ENCODE results near the gene MGP.

Gene MGP

DNA sequence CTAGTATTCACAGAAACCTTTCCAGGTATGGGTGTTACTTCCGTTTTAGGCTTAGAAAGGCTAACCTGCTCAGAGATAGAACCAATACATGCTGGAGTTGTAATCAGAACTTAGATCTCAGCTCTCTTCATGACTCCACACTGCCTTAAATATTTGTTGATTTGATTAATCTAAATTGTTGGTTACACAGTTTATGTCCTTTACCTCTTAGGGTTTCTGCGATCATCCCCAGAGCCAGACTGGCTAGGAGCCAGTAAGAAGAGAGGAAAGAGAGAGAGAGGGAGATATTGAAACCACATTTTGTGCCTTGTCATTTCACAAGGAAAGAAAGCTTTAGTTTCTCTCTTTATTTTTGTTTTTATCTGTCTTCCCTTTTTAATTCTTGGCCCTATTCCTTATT, 16.8 kb upstream of the MGP start:
- DNase-seq, result no peak

DNA sequence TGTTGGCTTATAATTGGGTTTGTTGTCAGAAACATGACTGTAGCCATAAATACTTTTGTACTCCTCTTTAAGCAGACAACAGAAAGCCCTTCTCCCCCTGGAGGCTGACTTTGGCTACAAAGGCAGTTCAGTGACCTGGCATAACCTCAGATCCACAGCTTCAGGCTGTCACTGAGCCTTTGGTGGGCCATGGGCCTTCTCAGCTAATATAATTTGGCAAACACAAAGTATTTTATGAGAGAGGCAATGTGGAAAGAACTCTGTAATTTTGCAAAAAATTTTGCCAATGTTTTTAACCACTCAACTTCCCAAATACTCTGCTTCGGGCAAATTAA, 15.5 kb upstream of the MGP start:
- no peak for DNase-seq

DNA sequence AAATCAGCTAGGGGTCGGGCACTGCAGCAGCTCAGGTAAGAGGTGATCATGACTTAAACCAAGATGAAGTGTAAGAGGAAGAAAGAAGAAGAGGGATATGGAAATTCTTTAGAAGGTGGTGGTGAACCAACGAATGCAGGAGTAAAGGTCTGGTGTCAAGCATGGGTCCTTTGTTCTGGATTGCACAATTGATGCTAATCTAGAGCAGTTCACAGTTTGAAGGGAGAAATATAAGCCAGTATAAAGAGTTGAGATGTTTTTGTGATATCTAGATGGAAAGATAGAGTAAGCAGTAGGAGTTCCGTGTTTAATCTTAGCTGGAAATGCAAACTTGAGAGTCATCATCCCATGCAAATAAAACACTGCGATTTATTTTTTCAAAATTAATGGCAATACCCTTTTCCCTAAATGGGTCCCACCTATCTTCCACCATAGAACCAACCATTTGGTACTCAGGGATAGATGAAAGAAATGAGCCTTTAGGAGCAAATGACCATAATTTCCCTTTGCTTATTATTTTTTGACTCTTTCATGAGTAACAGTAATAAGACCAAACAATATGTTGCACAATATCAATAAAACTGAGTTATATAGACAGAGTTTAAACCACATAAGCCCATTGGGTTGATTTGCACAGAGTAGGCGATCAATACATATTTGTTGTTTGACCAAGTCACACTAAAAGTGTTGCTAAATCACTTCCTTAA, 15.0 kb upstream of the MGP start:
- DNase-seq, result no peak

DNA sequence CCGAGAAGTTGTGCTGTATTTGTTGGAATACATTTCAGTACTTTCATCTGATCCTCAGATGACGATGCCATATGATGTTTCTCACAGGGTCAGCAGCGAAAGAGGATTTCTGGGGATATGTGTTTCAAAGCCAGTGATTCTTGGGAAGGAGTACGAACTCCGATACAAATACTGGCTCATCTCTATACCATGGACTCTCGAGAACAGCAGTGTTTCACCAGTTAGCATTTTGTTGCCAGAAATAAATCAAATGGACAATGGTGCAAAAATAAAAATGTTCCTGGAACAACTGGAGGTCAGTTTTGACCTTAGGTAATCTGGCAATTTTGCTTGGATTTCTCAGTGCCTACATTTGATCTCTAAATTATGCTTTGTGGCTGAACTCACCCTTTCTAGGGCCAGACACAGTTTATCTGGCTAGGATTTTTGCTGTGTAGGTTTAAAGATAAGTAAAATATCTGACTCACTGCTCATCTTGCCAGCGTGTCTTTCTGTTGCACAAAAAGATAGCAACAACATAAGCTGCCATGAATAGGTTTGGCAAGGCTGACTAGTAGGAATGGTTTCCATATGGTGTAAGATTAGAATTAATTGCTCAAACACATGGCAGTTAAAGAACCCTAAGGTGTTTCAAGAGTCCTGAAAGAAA, 11.0 kb upstream of the MGP start:
- DNase-seq, result no peak

DNA sequence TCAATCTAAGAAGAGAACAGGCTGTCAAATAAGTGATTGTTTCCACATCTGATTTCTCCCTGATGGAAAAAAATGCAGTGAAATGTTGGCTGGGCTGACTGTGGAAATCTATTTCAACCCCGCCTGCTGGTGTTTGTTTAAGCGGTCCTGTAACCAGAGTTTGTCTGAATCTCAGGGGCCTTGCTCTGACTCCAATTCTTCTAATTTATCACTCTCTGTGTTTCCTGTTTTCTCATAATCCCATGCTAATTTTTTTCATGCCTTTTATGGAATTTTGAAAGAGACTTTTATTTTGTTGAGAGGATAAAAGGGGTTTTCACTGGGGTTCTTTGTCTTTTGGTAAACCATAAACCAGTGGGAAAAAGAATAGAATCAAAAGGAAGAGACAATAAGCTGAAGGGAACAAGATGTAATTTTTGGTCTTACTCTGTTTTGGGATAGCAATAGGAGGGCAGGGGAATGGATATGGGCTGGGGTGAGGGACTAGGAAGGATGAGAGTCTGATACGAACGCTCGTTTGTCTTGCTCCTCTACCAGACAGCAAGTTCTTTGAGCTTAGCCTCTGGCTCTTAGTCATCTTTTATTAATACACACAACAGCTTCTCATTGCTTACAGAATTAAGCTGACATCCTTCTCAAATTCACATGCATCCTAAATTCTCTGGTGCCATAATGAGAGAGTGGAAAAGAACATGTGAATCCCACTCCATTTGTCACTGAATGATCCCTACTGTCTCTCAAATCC, 8.0 kb upstream of the MGP start:
- peak; percentile 51 for DNase-seq

DNA sequence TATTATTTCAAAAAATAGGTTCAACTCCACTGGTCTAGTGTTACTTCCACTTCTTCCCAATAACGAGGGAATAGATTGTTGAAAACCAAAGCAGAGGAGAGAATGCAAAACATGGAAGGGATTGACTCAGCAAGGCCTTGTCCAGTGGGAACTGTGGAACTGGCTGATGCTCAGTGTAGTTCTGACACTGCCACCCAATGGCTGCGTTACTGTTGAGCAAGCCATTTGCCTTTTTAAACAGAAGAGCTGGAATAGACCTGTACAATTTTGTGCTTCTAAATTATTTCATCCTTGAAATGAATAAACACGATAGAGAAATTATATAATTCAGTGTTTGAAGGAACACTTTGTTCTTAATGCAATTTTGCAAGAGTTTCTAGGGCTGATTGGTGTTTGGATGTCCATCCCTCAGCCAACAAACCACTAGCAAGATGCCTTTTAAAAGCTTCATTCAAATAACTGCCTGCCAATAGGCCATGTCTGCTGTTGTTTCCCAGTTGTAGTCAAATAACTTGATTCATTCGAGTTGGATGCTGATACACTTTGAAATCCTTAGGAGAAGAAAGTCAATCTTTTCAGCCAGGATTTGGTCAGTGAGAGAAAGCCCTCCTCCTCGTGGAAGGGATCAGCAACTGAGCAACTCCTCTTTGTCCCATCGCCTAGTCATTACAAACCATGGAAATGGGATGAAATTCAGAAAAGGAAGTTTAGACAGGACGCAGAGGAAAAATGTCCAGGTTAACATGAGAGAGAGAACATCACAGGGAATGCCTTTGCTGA, 7.3 kb upstream of the MGP start:
- DNase-seq, result no peak

DNA sequence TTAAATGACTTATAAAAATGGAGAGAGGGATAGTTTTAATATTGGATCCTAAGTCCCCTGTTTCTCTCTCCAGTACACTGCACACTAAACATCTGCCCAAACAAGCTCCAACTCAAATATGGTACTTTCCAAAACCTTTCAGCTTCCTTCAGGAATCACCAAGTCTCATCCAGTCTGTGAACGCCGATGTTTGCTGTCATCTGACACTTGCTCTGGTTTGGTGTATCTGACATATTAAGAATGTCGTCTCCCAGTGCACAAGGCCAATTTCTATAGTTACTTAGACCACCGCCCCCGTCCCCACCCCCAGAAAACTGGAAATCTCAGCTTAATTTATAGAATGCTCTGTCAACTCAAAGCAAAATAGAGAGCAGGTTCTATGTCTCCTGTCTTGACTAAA, 5.0 kb upstream of the MGP start:
- no peak for DNase-seq

DNA sequence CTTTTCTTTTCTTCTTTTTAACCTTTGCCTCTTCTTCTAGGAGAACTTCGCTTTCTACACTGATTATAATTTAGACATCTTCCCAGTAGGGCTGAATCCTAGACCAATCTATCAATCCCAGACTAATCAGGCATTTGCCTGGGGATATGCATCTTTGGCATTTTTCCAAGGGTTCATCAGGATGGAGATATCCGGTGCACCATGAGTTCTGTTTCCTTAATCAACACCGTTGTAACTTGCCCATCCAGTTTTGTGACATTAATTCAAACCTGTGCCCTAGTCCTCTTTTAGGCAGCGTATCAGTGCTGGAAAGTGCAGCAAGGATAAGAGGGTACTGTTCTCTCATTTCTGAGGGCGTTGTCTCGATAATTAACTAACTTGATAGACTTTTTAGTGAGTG, 617 bp upstream of the MGP start:
- DNase-seq, result no peak

DNA sequence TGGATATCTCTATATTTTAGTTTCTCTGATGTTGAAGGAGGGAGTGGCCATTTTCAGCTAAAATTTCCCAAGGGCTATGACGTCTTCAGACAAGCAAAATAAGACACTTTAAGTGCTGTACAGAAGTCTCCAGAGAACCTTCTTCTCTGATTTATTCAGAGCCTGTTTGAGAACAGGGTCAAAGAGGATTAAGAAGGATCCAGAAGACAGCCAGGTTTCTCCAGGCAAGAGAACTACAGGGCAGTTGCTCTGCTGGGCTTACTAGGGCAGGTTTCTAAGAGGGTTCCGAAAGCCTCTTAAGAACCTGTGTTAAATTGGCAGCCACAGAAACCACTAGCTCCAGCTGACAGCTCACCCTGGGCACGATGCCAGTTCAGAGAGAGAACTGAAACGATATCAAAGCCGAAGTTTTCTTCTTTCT, 1.2 kb downstream of the MGP start:
- peak; percentile 87 for DNase-seq

DNA sequence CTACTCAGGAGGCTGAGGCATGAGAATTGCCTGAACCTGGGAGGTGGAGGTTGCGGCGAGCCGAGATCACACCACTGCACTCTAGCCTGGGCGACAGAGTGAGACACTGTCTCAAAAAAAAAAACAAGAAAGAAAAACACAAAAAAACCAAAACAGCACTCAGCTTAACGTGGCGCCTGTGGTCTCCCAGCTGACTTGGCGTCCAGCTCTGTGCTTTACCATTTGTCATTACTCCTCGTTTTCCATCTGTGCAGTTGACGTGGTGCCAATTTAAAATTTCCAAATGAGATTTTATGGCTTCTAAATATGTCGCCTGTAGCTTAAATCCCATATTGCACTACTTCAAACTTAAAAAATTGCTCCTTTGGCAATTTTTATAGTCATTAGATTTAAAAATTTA, 2.0 kb downstream of the MGP start:
- peak; percentile 80 for DNase-seq

DNA sequence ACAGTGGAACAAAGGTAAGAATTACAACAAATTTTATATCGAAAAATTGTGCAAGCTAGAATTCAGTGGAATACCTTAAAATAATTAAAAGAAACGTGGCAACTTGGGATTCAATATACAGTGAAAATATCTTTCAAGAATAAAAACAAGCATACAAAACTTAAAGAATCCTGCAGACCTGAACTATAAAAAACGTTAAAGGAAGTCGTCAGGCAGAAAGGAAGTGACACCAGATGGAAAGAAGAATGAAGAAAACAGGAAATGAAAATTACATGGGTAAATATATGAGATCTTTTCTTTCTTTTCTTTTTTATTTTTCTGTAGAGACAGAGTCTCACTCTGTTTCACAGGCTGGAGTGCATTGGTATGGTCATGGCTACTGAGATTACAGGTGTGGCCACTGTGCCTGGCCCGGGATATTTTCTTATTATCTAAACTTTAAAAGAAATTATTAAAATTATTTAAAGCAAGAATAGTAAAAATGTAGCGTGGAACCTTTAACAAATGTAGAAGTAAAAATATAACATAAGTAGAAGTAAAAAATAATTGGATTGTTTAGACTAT, 4.7 kb downstream of the MGP start:
- no peak for DNase-seq

DNA sequence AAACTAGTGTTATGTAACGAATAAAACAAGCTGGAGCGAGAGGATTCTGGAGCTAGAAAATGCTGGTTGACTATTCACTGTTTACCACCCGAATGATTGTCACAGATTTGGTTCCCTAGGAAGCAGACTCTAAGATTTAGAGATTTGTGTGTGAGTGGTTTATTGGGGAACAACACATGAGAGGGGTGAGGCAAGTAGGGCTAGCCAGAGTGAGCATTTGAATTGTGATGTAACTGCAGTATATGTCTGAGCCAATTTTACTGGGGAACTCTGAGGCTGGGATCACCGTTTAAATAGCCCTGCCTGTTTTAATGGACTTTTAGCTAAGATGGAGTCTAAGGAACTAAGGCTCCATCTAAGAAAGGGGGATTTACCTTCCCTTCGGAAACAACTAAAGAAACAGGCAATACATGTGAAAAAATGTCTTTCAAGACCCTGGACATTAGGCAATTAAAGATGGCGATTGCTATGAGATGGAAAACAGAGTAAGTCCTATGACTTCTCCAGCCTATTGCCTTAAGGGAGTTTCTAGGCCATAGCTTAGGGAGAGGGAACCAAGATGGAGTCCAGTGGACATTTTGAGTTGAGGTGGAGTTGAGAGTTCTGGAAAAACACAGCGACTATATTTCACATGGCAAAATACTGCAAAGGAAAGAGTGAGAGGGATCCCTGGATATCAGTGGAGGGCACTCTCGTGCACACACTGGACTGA, 6.3 kb downstream of the MGP start:
- no peak for DNase-seq

DNA sequence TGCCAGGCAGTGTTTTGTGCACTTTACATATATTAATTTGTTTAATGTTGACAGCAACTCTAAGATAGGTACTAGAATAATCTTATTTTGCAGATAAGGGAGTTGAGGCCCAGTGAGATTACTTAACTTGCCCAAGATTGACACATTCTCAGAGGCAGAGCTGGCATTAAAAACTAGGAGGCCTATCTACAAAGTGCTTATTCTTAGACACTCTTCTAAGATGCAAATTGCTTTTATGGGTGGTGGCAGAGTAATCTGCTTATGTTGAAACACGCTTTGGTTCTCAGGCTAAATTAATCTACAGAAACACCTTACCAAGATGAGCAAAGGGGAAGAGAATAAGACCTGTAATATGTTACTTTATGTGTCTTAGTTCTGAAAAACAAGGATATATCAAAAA, 7.2 kb downstream of the MGP start:
- DNase-seq, result no peak

DNA sequence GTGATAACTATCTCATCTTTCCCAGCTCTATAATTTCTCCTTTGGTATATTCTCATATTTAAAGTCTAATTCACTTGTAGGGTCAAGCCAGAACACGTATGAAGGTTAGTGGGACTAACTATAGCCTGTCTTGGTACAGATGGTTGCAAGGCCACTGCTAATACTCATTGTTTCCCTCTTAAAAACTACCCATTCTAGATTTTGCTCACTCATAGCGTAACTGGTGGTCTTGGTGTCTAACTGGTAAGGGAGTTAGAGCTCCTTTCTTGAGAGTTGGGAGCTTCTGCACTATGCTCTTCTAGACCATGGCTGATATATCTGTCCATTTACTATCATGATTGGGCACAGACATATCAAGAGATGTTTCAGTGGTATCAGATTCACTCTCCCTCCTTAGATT, 8.8 kb downstream of the MGP start:
- DNase-seq, result no peak

DNA sequence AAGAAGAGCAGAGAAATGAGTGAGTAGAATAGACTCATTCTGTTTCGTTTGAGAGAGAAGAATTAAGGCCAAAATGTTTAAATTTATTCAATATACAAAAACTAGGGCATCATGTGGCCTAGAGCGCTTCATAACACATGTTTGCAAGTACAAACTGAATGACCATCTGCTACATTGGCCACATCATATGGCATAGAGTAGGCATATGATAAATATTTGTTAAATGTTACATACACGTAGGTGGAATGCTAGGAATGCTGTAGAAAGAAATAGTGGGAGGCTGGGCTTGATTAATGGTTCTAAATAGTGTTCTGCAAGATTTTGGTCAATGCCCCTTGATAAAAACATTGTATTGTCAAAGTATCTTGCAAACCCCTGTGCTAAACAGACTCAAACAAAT, 10.8 kb downstream of the MGP start:
- no peak for DNase-seq

DNA sequence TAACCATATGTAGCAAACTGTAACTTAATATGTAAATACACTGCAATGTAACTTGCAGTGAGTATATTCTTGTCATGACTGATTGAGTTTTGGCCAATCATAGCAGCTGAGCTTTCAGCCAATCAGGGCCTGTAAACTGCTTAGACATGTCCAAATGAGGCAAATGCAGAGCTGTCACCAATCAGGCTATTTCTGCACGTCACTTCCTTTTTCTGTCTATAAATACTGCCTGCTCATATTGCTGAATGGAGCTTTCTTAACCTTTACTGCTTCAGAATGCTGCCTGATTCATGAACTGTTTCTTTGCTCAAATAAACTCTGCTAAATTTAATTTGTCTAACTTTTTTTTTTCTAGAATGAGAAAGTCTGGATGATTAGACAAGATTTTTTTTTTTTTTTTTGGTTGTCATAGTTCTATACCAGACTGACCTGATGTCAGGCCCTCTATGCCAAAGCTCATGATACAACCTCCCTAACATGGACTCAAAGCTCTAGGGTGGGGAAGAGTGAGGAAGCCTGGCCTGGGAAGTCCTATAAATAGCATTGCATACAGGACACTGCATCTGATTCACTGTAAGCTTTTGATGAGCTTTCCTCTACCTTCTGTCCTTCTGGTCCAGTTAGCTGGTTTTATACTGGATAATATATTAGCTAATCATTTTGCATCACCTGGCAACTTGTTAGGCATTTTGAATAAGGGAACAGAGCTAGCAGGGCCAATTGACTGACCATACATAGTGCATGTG, 12.0 kb downstream of the MGP start:
- no peak for DNase-seq

DNA sequence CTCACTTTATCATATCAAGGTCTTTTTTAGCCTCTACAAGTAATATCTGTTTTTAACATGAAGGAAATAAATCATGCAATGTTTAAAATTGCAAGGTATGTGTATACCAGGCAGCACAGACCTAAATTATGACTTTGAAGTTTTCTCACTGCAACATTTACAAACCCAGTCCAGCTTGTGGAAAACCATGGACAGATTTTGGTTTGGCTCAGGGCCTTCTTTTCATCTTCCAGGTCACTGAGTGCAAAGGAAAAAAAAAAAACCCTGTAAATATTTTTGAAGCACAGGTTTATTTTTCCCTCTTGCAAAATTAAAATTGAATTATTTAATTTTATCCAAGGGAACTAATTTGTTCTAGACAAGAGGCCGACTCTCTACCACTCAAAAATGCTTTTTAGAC, 13.8 kb downstream of the MGP start:
- DNase-seq, result no peak

DNA sequence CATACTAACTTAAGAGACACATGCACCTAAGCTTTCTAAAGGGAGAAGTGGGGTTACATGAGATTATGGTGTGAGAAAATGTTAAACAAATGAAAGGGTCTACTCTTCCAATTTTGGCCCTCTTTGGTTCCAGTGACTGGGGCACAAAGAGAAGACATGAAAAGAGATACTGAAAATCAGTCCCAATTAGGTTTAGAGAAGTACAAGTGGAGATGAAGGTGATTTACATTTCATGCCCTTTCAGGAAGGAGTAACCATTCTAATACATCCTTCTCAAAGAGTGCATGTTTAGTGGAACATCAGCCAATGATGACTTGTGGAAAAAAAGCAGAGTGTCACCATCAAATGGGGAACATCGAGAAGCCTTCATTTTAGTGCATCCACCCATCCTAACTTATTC, 14.4 kb downstream of the MGP start:
- no peak for DNase-seq

DNA sequence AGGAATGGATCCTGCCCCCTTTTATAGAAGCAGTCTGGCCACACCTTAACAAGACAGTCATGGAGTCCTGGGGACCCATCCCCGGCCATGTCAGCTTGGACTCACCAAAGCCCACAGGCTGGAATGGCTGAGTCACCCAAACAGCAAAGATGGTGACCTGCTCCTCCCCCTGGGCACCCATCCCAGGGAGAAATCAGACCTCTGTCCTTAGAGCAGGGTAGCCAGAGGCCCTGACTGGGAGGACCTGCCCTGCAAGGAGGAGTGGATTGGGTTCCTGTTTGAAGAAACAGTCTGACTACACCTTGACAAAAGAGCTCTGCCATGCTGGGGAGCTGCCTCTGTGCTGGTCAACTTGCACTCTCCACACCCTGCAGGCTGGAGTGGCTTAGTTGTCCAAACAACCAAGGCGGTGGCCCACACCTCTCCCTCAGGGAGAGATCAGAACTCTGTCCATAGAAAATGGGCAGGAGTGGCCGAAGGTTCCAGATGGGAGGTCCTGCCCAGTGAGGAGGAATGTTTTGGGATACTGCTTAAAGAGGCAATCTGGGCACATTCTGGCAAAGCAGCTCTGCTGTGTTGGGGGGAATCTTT, 16.6 kb downstream of the MGP start:
- DNase-seq, result no peak

DNA sequence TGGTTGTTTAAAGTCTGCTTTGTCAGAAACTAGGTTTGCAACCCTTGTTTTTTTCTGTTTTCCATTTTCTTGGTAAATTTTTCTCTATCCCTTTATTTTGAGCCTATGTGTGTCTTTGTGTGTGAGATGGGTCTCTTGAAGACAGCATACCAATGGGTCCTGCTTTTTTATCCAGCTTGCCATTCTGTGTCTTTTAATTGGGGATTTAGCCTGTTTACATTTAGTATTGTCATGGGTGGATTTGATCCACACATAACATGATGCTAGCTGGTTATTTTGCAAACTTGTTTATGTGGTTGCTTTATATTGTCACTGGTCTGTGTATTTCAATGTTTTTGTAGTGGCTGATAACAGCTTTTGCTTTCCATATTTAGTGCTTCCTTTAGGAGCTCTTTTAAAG, 25.2 kb downstream of the MGP start:
- no peak for DNase-seq

DNA sequence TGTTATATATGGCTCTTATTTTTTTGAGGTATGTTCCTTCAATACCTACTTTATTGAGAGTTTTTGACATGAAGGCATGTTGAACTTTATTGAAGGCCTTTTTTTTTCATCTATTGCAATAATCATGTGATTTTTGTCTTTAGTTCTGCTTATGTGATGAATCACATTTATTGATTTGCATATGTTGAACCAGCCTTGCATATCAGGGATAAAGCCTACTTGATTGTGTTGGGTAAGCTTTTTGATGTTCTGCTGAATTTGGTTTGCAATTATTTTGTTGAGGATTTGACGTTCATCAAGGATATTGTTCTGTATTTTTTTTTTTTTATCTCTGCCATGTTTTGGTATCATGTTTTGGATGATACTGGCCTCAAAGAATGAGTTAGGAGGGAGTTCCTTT, 27.1 kb downstream of the MGP start:
- DNase-seq, result no peak
